Inflammatory macrophage treated with lipopolysaccharide for 4 hours (primary cell): ENCODE data around the gene IPCEF1.
A peak's percentile ranks its signal among the peaks of the same experiment; 100 is the strongest.
"Not testable (repeated sequence)": the region's sequence is repeated elsewhere in the genome, so short reads cannot be mapped to it uniquely, and the experiment has no call there.

Experiments
- DNase-seq: peaks from one replicate; pipeline ENCODE4 v3.0.0-alpha.2; 2020

The IPCEF1 gene

DNA sequence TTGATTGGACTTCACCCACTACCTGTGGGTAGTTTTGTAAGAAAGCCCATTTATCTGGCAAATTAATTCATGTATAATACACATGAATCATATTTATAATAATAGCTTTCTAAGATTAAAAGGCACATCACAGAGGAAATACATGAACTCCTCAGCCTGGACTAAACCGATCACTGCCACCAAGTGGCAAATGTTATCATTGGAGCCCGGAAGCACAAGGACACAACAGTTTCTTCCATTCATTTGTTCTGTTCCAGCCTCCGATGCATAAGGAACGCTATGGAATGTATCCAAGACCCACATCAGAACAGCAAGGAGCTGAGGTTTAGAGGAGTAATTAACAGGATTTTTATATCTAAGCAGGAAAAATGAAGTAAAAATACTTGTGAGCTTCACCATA, 13.9 kb upstream of the IPCEF1 start:
- DNase-seq = peak; percentile 54

DNA sequence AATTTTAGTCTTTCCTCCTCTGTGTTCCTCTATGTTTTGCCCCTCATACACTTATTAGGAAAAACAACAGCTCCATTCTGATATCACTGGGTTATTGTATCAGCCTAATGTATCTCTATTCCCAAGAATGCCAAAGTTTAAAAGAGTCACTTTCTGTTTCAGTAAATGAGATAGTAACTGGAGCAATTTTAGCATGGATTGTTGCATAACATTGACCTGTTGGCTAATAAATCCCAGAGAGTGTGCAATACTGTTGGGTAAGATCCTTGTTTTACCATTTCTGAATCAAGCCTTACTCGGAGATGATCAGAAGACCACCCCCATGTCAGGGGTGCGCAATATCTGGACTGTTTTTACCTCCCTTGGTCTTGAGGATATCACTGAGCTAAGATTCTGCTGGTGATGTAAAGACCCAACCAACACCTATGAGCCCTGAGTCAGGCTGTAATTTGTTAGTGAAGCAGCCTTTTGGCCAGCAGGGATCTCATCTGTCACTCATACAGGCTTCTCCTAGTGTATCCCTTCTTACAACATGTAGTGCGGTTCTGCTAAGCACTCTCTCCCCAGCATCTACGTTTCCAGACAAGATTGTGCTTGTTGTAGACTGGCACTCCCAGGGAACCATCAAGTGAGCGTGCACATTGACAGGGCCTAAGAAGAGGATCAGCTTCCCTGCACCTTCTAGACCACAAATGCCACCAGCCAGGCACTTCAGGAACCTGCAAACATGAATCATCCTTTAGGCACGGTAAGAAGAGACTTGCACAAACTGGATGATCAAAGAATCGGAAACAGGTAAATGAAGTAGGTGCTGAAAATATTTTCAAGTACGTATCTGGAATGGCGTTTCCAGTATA, 11.5 kb upstream of the IPCEF1 start:
- DNase-seq = peak; percentile 81

DNA sequence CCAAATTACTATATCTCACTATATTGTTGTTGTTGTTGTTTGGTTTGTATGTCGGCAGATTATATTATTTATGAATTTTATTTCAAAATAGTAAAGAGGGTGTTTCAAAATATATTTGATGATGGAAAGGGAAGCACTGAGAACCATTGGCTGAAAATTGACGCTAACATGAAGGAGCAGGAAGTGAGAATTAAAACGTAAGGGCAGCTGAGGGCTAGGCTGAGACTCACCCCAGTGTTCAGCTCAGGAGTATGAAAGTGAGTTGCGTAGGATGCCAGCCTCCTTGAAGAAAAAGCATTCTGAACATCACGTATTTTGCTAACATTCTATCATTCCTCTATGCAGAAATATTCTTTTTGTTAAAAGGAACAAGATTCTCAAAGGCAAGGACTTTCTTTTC, 10.7 kb upstream of the IPCEF1 start:
- DNase-seq = peak; percentile 58

DNA sequence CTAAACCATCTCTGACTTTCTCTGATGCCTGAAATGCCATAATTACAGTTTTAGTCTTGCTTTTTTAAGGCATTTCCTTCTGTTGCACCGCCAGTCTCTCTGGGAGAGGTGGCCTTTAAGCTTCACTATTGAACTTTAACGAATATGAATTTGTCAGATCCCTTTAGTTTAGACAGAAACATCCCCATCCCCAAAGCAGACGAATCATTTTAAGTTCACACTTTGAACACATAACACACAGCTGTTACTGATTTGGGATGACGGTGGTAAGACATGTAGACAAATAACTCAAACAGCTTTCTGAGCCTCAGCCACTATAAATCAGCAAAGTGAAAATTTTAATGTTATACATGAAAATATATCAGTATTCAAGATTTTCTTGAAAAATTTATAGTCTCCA, 7.2 kb upstream of the IPCEF1 start:
- DNase-seq = no peak

DNA sequence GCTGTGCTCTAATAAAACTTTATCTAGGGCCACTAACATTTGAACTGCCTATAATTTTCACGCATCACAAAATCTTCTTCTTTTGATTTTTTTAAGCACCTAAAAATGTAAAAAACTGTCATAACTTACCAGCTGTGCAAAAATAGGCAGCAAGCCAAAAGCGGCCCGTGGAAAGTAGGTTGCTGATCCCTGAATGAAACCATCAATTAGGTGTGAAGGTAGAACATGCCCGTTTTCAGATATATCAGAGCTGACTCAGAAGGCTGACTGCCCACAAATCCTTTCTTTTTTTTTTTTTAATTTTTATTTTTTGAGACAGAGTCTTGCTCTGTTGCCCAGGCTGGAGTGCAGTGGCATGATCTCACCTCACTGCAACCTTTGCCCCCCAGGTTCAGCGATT, 4.9 kb upstream of the IPCEF1 start:
- DNase-seq = no peak

DNA sequence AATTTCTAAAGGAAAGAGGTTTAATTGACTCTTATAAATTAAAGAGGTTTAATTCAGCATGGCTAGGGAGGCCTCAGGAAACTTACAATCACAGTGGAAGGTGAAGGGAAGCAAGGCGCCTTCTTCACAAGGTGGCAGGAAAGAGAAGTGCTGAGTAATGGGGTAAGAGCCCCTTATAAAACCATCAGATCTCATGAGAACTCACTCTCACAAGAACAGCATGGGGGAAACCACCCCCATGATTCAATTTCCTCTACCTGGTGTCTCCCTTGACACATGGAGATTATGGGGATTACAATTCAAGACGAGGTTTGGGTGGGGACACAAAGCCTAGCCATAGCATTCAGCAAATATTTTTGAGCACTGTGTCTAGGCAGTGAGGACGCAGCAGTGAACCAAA, 3.9 kb upstream of the IPCEF1 start:
- DNase-seq = no peak

DNA sequence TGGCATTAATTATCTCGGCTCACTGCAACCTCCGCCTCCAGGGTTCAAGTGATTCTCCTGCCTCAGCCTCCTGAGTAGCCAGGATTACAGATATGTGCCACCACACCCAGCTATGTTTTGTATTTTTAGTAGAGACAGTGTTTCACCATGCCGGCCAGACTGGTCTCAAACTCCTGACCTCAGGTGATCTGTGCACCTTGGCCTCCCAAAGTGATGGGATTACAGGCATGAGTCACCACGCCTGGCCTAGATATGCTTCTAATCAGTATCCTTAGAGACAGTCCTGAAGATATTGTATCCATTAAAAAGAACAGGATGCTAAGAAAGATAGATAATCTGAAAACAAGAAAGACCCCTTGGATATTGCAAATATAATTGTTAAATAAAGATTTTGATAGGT, 3.1 kb upstream of the IPCEF1 start:
- DNase-seq = no peak

DNA sequence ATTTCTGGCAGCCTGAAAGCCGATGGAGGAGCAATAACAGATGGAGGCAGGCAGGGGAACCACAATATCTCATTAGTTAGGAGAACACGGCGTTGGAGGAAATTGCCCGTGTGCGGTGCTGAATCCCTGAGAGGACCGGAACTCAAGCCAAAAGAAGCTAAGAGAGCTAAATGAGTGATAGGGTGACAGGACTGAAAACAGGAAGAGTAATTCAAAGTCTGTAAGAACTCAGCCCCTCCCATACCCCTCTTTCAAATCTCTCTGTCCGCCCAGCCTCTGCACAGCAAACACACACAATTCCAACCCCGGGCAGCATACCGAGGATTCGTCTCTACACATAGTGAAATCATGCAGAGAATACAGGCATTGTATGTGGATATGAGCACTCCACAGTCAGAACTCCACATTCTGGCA, 2.6 kb upstream of the IPCEF1 start:
- DNase-seq = peak; percentile 48

DNA sequence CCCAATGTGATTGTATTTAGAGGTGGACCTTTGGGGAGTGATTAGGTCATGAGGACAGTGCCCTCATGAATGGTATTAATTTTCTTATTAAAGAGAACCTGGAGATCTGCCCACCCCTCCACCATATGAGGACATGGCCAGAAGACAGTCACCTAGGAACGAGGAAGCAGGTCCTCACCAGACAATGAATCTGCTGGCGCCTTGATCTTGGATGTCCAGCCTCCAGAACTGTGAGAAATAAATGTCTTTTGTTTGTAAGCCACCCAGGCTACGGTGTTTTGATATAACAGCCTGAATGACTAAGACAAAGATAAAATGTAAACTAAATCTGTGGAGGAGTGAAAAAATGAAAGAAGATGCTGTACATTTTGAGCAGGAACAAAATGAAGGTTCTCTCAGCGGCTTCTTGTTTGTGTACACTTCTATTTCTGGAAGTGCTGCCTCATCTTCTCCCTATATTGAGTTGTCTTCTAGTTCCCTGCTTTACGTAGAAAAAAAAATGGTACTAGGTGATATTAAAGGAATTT, 1.5 kb upstream of the IPCEF1 start:
- no peak for DNase-seq

DNA sequence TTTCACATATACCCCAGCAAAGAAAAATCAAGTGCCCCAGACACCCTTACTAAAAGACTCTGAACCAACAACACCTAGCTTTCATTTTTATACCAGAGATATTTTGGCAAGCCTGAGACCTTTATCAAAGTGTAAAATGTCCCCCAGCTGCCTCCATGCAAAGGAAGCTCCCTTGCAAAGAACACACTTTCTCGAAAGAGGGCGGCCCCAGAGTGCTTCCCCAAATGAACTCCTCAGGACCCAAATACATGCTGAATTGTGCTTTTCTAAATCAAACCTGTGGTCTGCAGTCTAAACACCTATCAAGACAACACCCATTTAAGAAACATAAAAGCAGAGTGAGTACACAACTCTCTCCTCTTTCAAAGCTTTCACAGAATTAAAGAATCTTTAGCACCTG, 490 bp downstream of the IPCEF1 start:
- peak; percentile 40 for DNase-seq

DNA sequence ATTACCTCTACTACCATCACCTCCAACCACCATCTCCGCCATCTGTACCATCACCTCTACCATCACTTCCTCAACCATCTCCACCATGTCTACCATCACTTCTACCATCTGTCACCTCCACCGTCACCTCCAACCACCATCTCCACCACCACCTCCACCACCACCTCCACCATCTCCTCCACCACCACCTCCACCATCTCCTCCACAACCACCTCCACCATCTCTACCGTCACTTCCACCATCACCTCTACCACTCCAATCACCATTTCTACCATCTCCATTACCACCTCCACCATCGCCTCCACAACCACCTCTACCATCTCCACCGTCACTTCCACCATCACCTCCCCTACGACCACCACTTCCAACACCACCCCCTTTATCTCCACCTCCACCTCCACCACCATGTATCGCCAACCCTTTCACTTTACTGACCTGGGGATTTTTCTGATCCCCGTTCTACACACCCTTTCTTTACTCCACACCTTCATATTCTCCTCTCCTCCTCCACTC, 2.3 kb downstream of the IPCEF1 start:
- DNase-seq = no peak

DNA sequence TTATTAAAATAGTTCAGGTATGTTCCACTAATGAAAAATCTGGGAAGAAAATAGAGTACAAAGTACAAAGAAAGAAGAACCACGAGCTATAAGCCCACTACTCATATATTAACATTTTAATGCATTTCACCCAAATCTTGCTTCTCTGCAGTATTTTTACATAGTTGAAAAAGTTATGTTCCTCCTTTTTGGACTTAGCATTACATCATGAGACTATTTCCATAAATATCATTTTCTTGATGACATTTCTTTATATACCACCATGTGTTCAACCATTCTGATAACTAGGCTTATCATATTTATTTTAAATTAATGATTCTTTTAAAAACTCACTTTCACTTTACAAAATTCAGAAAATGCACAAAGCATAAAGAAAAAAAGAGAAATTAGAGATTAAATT, 3.0 kb downstream of the IPCEF1 start:
- DNase-seq = peak; percentile 55

DNA sequence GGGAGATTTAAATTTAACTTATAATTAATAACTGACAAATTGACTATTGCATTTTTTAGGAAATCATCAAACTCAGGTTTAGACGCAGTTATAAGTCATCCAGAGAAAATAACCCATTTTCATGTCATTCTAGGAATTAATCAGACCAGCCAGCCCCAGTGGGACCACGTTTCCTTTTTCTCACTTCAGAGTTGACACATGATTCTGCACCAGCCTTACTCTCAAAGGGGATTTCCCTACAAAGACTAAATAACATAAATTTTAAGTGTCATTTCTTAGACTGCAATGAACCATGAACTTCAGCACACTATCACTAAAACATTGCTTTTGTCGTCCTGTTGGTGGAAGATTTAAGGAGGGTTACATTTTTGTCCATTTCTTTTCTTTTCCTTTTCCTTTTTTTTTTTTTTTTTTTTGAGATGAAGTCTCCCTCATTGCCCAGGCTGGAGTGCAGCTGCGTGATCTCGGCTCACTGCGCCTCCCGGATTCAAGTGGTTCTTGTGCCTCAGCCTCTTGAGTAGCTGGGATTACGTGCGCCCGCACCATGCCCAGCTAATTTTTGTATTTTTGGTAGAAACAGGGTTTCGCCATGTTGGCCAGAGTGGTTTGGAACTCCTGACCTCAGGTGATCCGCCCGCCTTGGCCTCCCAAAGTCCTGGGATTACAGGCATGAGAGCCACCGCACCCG, 3.6 kb downstream of the IPCEF1 start:
- peak; percentile 84 for DNase-seq

DNA sequence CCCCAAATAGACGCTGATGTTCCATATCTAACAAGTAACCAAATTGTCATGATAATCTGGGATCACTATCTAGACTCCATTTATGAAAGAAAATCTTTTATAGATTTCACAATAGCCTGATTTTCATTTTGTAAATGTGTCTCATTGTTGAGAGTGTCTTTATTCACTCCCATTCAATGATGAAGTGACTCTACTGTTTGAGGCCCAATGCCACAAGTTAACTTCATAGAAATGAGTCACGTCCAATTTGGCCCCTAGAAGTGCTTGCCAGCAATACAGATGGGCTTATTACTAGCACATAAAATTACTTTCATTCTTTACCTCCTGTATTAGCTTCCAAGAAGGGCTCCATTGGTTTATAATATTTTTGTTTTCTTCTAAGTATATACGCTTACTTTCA, 6.3 kb downstream of the IPCEF1 start:
- DNase-seq = no peak

DNA sequence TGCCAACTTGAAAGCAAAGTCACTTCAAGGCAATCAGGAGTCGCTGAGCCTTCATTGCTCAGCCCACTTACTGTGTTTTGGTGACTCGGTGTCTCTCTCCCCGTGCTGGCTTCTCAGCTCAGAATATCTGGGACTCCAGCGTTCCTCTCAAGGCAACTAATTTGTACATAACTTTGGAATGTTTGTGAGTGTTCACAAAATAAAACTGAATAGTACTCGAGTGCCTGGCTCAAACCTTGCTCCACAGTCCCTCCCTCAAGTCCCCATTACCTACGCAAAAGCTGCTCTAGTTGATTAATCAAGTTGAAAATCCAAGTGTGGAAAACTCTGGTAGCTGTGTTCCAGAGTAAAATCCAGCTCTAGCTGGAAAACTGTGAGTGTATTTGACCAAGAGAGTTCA, 8.6 kb downstream of the IPCEF1 start:
- DNase-seq = no peak

DNA sequence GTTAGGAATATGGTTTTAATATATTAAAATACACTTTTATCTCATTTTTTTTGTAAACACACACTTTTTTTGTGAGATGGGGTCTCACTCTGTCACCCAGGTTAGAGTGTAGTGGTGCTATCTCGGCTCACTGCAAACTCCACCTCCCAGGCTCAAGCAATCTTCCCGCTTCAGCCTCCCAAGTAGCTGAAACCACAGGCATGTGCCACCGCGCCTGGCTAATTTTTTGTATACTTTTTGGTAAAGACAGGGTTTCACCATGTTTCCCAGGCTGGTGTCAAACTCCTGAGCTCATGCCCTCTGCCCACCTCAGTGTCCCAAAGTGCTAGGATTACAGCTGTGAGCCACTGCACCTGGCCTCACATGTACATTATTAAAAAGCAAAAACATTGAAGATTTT, 10.8 kb downstream of the IPCEF1 start:
- no peak for DNase-seq

DNA sequence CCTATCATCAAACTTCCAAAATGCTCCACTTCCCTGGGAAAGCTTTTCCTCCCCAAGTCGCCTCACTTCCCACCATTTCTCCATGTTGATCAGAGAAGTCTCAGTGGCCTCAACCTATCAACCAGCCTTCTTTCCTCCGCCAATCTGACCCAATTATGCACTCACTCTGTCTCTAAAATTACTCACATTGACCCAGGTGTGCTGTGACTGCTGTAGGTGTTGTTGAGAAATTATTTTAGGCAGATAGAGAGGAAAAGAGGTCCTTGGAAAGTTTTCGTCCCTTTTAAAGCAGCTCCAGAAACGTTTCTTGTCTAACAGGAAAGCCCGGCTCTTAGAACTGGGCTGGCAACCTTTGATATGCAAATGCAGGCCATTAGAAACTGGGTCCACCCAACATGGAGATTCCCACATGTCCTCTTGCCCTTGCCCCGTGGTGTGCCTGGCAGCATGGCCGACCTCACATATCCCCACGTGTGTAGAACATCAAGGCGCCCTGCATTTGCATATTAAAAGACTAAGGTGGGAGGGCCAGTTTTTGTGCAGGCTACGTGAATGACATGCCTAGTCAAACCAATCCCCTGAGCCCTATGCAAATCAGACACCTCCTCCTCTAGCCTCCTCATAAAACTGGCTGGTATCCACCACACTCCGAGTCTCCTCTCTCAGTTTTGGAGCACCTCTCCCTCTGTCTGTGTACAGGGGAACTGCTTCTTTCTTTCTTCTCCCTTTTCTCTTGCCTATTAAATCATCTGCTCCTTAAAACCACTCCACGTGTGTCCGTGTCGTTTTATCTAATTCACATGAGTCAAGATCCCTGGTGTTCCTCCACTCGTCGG, 12.9 kb downstream of the IPCEF1 start:
- no peak for DNase-seq

DNA sequence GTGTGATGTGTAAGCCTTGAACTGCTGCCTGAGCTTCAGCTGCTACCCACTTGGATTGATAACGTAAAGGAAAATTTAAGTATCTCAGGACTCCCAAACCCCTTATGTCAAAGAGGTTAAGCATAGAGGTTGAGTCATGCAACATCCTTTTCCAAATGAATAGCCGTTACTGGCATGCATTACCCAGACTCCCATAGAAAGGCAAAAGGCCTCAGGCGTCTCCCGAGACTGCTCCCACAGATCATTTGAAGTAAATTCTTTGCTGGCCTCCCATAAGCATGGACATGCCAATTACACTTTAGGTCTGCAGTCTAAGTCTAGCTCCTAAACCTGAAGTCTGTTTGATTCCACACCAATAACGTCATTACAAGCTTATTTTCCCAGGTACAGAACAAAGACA, 14.7 kb downstream of the IPCEF1 start:
- DNase-seq = no peak

DNA sequence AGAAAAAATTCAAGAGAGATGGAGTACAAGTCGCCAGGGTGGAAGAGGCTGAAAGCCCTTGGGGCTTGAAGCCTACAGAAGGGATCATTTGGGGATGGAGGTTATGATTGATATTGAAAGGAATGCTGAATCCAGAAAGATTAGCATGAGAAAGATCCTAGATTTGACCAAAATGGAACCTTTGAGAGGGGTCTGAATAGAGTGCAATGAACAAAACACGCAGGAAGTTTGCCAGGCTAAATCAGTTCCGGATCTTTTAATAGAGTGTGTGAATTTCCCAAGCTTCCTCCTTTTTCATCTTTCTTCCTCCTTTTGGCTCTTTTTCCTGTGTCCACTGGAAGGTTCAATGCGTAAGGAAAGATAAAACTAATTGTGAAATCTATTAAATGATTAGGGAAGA, 15.3 kb downstream of the IPCEF1 start:
- DNase-seq = peak; percentile 51

DNA sequence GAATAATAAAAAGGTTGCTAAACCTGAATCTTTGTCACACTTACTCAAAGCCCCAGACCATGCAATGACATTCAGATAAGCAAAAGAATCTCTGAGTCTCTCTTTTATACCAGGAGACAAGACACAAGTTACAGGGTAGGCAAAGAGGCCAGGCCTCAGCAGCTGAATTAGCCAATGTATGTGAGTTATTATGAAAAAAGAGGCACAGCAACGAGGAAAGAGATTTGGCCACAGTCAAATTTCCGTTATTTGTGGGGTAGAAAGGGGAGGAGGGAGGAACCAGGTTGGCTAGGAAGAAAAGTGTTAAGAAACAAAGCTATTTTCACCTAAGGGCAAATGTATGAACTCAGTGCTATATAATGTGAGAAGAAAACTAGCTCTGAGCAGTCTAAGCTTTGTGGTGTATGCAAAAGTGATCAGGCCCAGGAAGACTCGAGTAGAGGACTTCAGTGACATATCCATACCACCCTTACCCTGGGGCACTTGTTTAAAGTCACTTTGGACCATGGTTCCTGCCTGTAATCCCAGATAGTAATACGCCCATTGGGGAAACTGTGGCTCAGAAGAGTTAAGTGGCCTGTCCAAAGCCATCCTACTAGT, 19.1 kb downstream of the IPCEF1 start:
- peak; percentile 51 for DNase-seq

DNA sequence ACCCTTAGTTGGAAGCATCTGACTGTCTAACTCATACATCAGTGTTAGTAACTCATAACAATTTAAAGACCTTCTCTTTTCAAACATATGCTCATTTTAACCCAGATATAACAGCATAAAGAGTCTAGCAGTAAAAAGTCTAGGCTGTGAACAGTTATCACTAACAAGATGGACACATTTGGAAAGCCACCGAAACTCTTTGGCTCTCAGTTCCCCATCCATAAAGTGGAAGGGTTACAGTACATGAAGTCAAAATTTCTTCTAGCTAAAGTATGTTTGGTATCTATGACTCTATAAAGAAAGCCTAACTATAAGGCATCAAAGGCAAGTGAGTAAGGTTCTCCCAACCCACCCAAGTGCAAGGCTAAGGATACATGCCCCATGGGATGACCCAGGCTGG, 22.5 kb downstream of the IPCEF1 start:
- DNase-seq = not testable (repeated sequence)

DNA sequence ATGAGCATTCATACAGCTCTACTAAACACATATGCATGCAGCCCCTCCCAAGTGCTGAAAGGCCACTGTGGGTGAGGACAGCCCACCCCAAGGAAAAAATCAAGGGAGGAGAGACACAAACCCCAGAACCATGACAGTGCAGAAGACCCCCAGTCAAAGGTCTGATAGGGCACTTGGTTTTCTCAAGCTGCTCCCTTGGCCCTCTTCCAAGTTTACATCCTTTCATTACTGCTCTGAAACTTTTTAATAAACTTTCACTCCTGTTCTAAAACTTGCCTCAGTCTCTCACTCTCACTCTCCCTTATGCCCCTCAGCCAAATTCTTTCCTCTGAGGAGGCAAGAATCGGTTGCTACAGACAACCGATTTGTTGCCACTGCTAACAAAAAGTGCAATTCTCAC, 24.9 kb downstream of the IPCEF1 start:
- no peak for DNase-seq
